ENCODE results near the gene ADAMTSL3. TPM values are rescaled to one million over a fixed set of nuclear protein-coding genes. Genes with fewer than 3 reads are reported as not detected.
A peak's percentile ranks its signal among the peaks of the same experiment; 100 is the strongest.

Gene ADAMTSL3
- total RNA-seq, 3 donors from 2014 or later: not detected

- peaks cover 2% of the 10 kb centered on the region for H3K27me3 Mint-ChIP-seq (ENCODE audit: low read depth)
- H3K4me3 Mint-ChIP-seq: no peak overlapping the region
- peaks cover 6% of the 10 kb centered on the region for H3K4me1 Mint-ChIP-seq (ENCODE audit: low read depth)
- no peaks in the 10 kb centered on the region for H3K9me3 Mint-ChIP-seq
- ATAC-seq (no peak), DNase-seq (no peak)
- no peaks in the 10 kb centered on the region for H3K36me3 Mint-ChIP-seq (ENCODE audit: insufficient read depth)
Measured at GRCh38 chr15:83922649-83923294, 268.8 kb downstream of the ADAMTSL3 start.

GRCh38 chr15:83926116-83926515 is 272.2 kb downstream of the ADAMTSL3 start:
- no peak for ATAC-seq
- peaks cover 4% of the 10 kb centered on the region for H3K27me3 Mint-ChIP-seq (ENCODE audit: low read depth)
- H3K36me3 Mint-ChIP-seq (ENCODE audit: insufficient read depth): no peaks in the 10 kb centered on the region
- H3K4me1 Mint-ChIP-seq (ENCODE audit: low read depth): no peaks in the 10 kb centered on the region
- no peak for DNase-seq
- H3K4me3 Mint-ChIP-seq: no peak overlapping the region
- H3K9me3 Mint-ChIP-seq: no peaks in the 10 kb centered on the region

GRCh38 chr15:83927704-83928391 is 273.9 kb downstream of the ADAMTSL3 start:
- no peak for DNase-seq
- Mint-ChIP-seq H3K27me3 (ENCODE audit: low read depth) (peaks cover 7% of the 10 kb centered on the region), H3K36me3 (ENCODE audit: insufficient read depth) (no peaks in the 10 kb centered on the region), H3K4me3 (no peak overlapping the region), H3K9me3 (peaks cover under 1% of the 10 kb centered on the region), H3K4me1 (ENCODE audit: low read depth) (no peaks in the 10 kb centered on the region)
- no peak for ATAC-seq

- peak; percentile 59 to 71 for ATAC-seq
- no peak for DNase-seq
- Mint-ChIP-seq H3K4me1 (ENCODE audit: low read depth) (no peaks in the 10 kb centered on the region), H3K4me3 (no peak overlapping the region), H3K27me3 (ENCODE audit: low read depth) (peaks cover 7% of the 10 kb centered on the region), H3K36me3 (ENCODE audit: insufficient read depth) (no peaks in the 10 kb centered on the region), H3K9me3 (peaks cover 4% of the 10 kb centered on the region)
Measured at GRCh38 chr15:83928392-83928734, 274.4 kb downstream of the ADAMTSL3 start.

- ATAC-seq (peak; percentile 38 to 51), DNase-seq (no peak)
- Mint-ChIP-seq H3K4me3 (no peak overlapping the region), H3K36me3 (ENCODE audit: insufficient read depth) (no peaks in the 10 kb centered on the region), H3K4me1 (ENCODE audit: low read depth) (no peaks in the 10 kb centered on the region), H3K9me3 (peaks cover 4% of the 10 kb centered on the region), H3K27me3 (ENCODE audit: low read depth) (peaks cover 7% of the 10 kb centered on the region)
Measured at GRCh38 chr15:83928878-83929418, 275.0 kb downstream of the ADAMTSL3 start.

- ATAC-seq (no peak), DNase-seq (no peak)
- Mint-ChIP-seq H3K4me1 (ENCODE audit: low read depth) (no peaks in the 10 kb centered on the region), H3K36me3 (ENCODE audit: insufficient read depth) (no peaks in the 10 kb centered on the region), H3K4me3 (no peak overlapping the region), H3K9me3 (peaks cover 4% of the 10 kb centered on the region), H3K27me3 (ENCODE audit: low read depth) (peaks cover 7% of the 10 kb centered on the region)
Measured at GRCh38 chr15:83929619-83930018, 275.7 kb downstream of the ADAMTSL3 start.

- Mint-ChIP-seq H3K27me3 (ENCODE audit: low read depth) (peaks cover 7% of the 10 kb centered on the region), H3K4me3 (no peak overlapping the region), H3K9me3 (peaks cover 7% of the 10 kb centered on the region), H3K36me3 (ENCODE audit: insufficient read depth) (no peaks in the 10 kb centered on the region), H3K4me1 (ENCODE audit: low read depth) (no peaks in the 10 kb centered on the region)
- ATAC-seq: no peak
- no peak for DNase-seq
Measured at GRCh38 chr15:83930392-83931212, 276.7 kb downstream of the ADAMTSL3 start.

GRCh38 chr15:83935774-83936173 is 281.9 kb downstream of the ADAMTSL3 start:
- DNase-seq: no peak
- no peak for ATAC-seq
- Mint-ChIP-seq H3K4me3 (no peak overlapping the region), H3K9me3 (peaks cover 7% of the 10 kb centered on the region), H3K36me3 (ENCODE audit: insufficient read depth) (no peaks in the 10 kb centered on the region), H3K27me3 (ENCODE audit: low read depth) (peaks cover 6% of the 10 kb centered on the region), H3K4me1 (ENCODE audit: low read depth) (no peaks in the 10 kb centered on the region)

GRCh38 chr15:83940136-83940535 is 286.2 kb downstream of the ADAMTSL3 start:
- no peak overlapping the region for H3K4me3 Mint-ChIP-seq
- no peak for ATAC-seq
- no peaks in the 10 kb centered on the region for H3K9me3 Mint-ChIP-seq
- no peaks in the 10 kb centered on the region for H3K4me1 Mint-ChIP-seq (ENCODE audit: low read depth)
- peaks cover 5% of the 10 kb centered on the region for H3K27me3 Mint-ChIP-seq (ENCODE audit: low read depth)
- DNase-seq: no peak
- no peaks in the 10 kb centered on the region for H3K36me3 Mint-ChIP-seq (ENCODE audit: insufficient read depth)

- Mint-ChIP-seq H3K4me1 (ENCODE audit: low read depth) (no peaks in the 10 kb centered on the region), H3K27me3 (ENCODE audit: low read depth) (peaks cover 2% of the 10 kb centered on the region), H3K4me3 (no peak overlapping the region), H3K36me3 (ENCODE audit: insufficient read depth) (no peaks in the 10 kb centered on the region), H3K9me3 (peaks cover 4% of the 10 kb centered on the region)
- DNase-seq (no peak), ATAC-seq (no peak)
Measured at GRCh38 chr15:83943043-83943442, 289.1 kb downstream of the ADAMTSL3 start.

GRCh38 chr15:83943849-83944404 is 290.0 kb downstream of the ADAMTSL3 start:
- H3K4me1 Mint-ChIP-seq (ENCODE audit: low read depth): no peaks in the 10 kb centered on the region

GRCh38 chr15:83947156-83947555 is 293.2 kb downstream of the ADAMTSL3 start:
- Mint-ChIP-seq H3K36me3 (ENCODE audit: insufficient read depth) (no peaks in the 10 kb centered on the region), H3K4me1 (ENCODE audit: low read depth) (no peaks in the 10 kb centered on the region), H3K4me3 (no peak overlapping the region), H3K9me3 (peaks cover 10% of the 10 kb centered on the region), H3K27me3 (ENCODE audit: low read depth) (peaks cover 4% of the 10 kb centered on the region)
- ATAC-seq (no peak), DNase-seq (no peak)

More at GRCh38 chr15:83943849-83944404, 290.0 kb downstream of the ADAMTSL3 start:
- Mint-ChIP-seq H3K4me3 (no peak overlapping the region), H3K9me3 (peaks cover 4% of the 10 kb centered on the region), H3K36me3 (ENCODE audit: insufficient read depth) (no peaks in the 10 kb centered on the region), H3K27me3 (ENCODE audit: low read depth) (peaks cover 2% of the 10 kb centered on the region)
- DNase-seq (no peak), ATAC-seq (no peak)

- Mint-ChIP-seq H3K36me3 (ENCODE audit: insufficient read depth) (no peaks in the 10 kb centered on the region), H3K4me1 (ENCODE audit: low read depth) (no peaks in the 10 kb centered on the region), H3K4me3 (no peak overlapping the region), H3K9me3 (peaks cover under 1% of the 10 kb centered on the region), H3K27me3 (ENCODE audit: low read depth) (peaks cover 2% of the 10 kb centered on the region)
- DNase-seq: no peak
- no peak for ATAC-seq
Measured at GRCh38 chr15:83954506-83954905, 300.6 kb downstream of the ADAMTSL3 start.

GRCh38 chr15:83955806-83956265 is 301.9 kb downstream of the ADAMTSL3 start:
- H3K9me3 Mint-ChIP-seq: no peaks in the 10 kb centered on the region
- no peak for DNase-seq
- no peaks in the 10 kb centered on the region for H3K36me3 Mint-ChIP-seq (ENCODE audit: insufficient read depth)
- H3K27me3 Mint-ChIP-seq (ENCODE audit: low read depth): peaks cover 3% of the 10 kb centered on the region
- ATAC-seq: no peak
- H3K4me1 Mint-ChIP-seq (ENCODE audit: low read depth): no peaks in the 10 kb centered on the region
- no peak overlapping the region for H3K4me3 Mint-ChIP-seq

All from activated T-cell treated with anti-CD3 and anti-CD28 coated beads, Interleukin-2, amount 50 U/mL, for 4 hours (primary cell).